Measurements from ENCODE around the gene LRRC8D.

- no peak for TF ChIP-seq ZNF274 (IDR thresholded peaks at IDR 0.05; ENCODE audit: low read depth, low read length)
- TF ChIP-seq YY1 (IDR thresholded peaks at IDR 0.05; ENCODE audit: insufficient read depth, insufficient read length): no peak
Measured at GRCh38 chr1:89957107-89957506, 136.3 kb downstream of the LRRC8D start.
